RWPE2 (cell line): ENCODE measurements around the gene REXO1.

Experiments
- ATAC-seq: fragments of 200-7000 bp; cut with Tn5 transposase; 3 replicates; pipeline ENCODE4 v1.9.1; 2021; ENCODE audit warnings: low read depth
- DNase-seq: peaks from one replicate; pipeline ENCODE4 v3.0.0-alpha.2; 2020; ENCODE audit warnings: low spot score
- H3K27ac ChIP-seq: fragments of 450-650 bp; 2 replicates; pipeline ENCODE4 v1.5.1; 2017; ENCODE audit warnings: mild to moderate bottlenecking; ENCODE audit not compliant: poor library complexity, severe bottlenecking
- H3K27me3 ChIP-seq: fragments of 250-450 bp; sonication (Bioruptor Pico); 2 replicates; pipeline ENCODE4 v1.5.1; 2021; ENCODE audit warnings: mild to moderate bottlenecking, moderate library complexity; ENCODE audit not compliant: insufficient read depth, poor library complexity, severe bottlenecking
- H3K36me3 ChIP-seq: fragments of 250-450 bp; sonication (Bioruptor Pico); 2 replicates; pipeline ENCODE4 v1.5.1; 2020; ENCODE audit warnings: low read depth, mild to moderate bottlenecking, moderate library complexity
- H3K4me1 ChIP-seq: fragments of 250-450 bp; sonication (Bioruptor Pico); 2 replicates; pipeline ENCODE4 v1.5.1; 2021; ENCODE audit warnings: mild to moderate bottlenecking, moderate library complexity; ENCODE audit not compliant: insufficient read depth, poor library complexity, severe bottlenecking
- H3K4me3 ChIP-seq: fragments of 250-450 bp; sonication (Bioruptor Pico); 2 replicates; pipeline ENCODE4 v1.5.1; 2021; ENCODE audit warnings: mild to moderate bottlenecking, moderate library complexity; ENCODE audit not compliant: severe bottlenecking
- H3K9me3 ChIP-seq: fragments of 250-450 bp; sonication (Bioruptor Pico); 2 replicates; pipeline ENCODE4 v1.5.1; 2021; ENCODE audit warnings: mild to moderate bottlenecking, moderate library complexity; ENCODE audit not compliant: severe bottlenecking
- CTCF ChIP-seq: fragments of 450-650 bp; IDR thresholded peaks from one replicate; pipeline ENCODE4 v1.5.1; 2017; ENCODE audit warnings: mild to moderate bottlenecking, moderate library complexity; ENCODE audit not compliant: poor library complexity, severe bottlenecking

Gene REXO1

GRCh38 chr19:1849886-1850398, 1.7 kb upstream of the REXO1 start:
- Histone ChIP-seq H3K27me3 (no peaks in the 10 kb centered on the region), H3K4me3 (no peak overlapping the region), H3K9me3 (no peaks in the 10 kb centered on the region), H3K36me3 (peaks cover 24% of the 10 kb centered on the region), H3K27ac (no peak overlapping the region), H3K4me1 (peaks cover 3% of the 10 kb centered on the region)
- no peak for TF ChIP-seq CTCF
- no peak for ATAC-seq
- DNase-seq, result no peak

GRCh38 chr19:1849132-1849474, 820 bp upstream of the REXO1 start:
- peaks cover 25% of the 10 kb centered on the region for H3K36me3 ChIP-seq
- ATAC-seq (no peak), DNase-seq (no peak)
- no peak overlapping the region for H3K4me3 ChIP-seq
- H3K27me3 ChIP-seq, result no peaks in the 10 kb centered on the region
- no peaks in the 10 kb centered on the region for H3K4me1 ChIP-seq
- no peak for TF ChIP-seq CTCF
- H3K27ac ChIP-seq, result peak overlapping the region; percentile 81
- H3K9me3 ChIP-seq, result no peaks in the 10 kb centered on the region

- Histone ChIP-seq H3K36me3 (peaks cover 20% of the 10 kb centered on the region), H3K4me1 (no peaks in the 10 kb centered on the region), H3K4me3 (peak overlapping the region; percentile 84), H3K9me3 (no peaks in the 10 kb centered on the region), H3K27ac (peak overlapping the region; percentile 81), H3K27me3 (no peaks in the 10 kb centered on the region)
- peak; percentile 31; the same call in 1 of the 3 replicates for ATAC-seq
- no peak for TF ChIP-seq CTCF
- DNase-seq, result no peak
These were observed 442 bp downstream of the REXO1 start for GRCh38 chr19:1847684-1848398.

- peak overlapping the region; percentile 84 for H3K4me3 ChIP-seq
- no peak for TF ChIP-seq CTCF
- DNase-seq, result no peak
- peak overlapping the region; percentile 81 for H3K27ac ChIP-seq
- no peaks in the 10 kb centered on the region for H3K27me3 ChIP-seq
- no peak for ATAC-seq
- H3K36me3 ChIP-seq, result peaks cover 20% of the 10 kb centered on the region
- H3K9me3 ChIP-seq, result no peaks in the 10 kb centered on the region
- no peaks in the 10 kb centered on the region for H3K4me1 ChIP-seq
These were observed 967 bp downstream of the REXO1 start for GRCh38 chr19:1847348-1847683.

- no peak for TF ChIP-seq CTCF
- Histone ChIP-seq H3K36me3 (peaks cover 20% of the 10 kb centered on the region), H3K27ac (no peak overlapping the region), H3K9me3 (no peaks in the 10 kb centered on the region), H3K27me3 (no peaks in the 10 kb centered on the region), H3K4me1 (no peaks in the 10 kb centered on the region), H3K4me3 (peak overlapping the region; percentile 84)
- ATAC-seq (no peak), DNase-seq (no peak)
These were observed 1.6 kb downstream of the REXO1 start for GRCh38 chr19:1846517-1847204.
